SK-N-SH (cell line): Measurements from ENCODE around the gene UBE2S. TPM values are rescaled to one million over a fixed set of nuclear protein-coding genes. Genes with fewer than 3 reads are reported as not detected.
A peak's percentile ranks its signal among the peaks of the same experiment; 100 is the strongest.

Experiments
- CTCF ChIA-PET: fragments of 300-600, 350-600 bp; formaldehyde crosslinking; extraction: SDS; loops from one replicate; lab custom pipeline; 2021; lab: Yijun Ruan, JAX
- POLR2A ChIA-PET: fragments of 350-600 bp; sonication (Branson Sonifier 250); formaldehyde crosslinking; extraction: SDS; loops from one replicate; lab custom pipeline; 2020; ENCODE audit warnings: antibody characterized with exemption, inconsistent platforms; lab: Yijun Ruan, JAX
- DNase-seq: peaks from one replicate; pipeline ENCODE4 v3.0.0; 2012
- H2AFZ ChIP-seq: fragments of 200-600 bp; sonication (generic); 2 replicates; pipeline ENCODE4 v1.8.1; 2016; ENCODE audit warnings: antibody characterized with exemption, mild to moderate bottlenecking, low read depth
- H3F3A ChIP-seq: fragments of 200-600 bp; sonication (generic); replicated peaks from 2 replicates; pipeline ENCODE3; 2016; ENCODE audit warnings: antibody characterized with exemption, mild to moderate bottlenecking; ENCODE audit not compliant: insufficient read depth
- H3K27ac ChIP-seq, 2 experiments: fragments of 200-500 bp in 1 of 2; fragments of 200-600 bp in 1 of 2; sonication (Bioruptor generic) in 1 of 2; sonication (generic), shearing (Covaris generic) in 1 of 2; 2 replicates each; pipeline versions ENCODE4 v1.5.1 to v1.6.1; 2014 to 2016; ENCODE audit warnings: low read depth in 2 of 2, inconsistent platforms in 1 of 2, low read length in 1 of 2, mild to moderate bottlenecking in 1 of 2, mixed read lengths in 1 of 2
- H3K27me3 ChIP-seq: fragments of 200-600 bp; sonication (generic), shearing (Covaris generic); 2 replicates; pipeline ENCODE4 v1.6.1; 2016; ENCODE audit warnings: mixed run types; ENCODE audit not compliant: insufficient read depth
- H3K36me3 ChIP-seq, 2 experiments: fragments of 200-500 bp in 1 of 2; fragments of 200-600 bp in 1 of 2; sonication (Bioruptor generic) in 1 of 2; sonication (generic) in 1 of 2; replicated peaks in 1 of 2; 2 replicates each; pipeline versions ENCODE3 to v1.5.1; 2014 to 2016; ENCODE audit warnings: low read length in 1 of 2, mild to moderate bottlenecking in 1 of 2; ENCODE audit not compliant: insufficient read depth in 2 of 2, control insufficient read depth in 1 of 2
- H3K4me1 ChIP-seq, 2 experiments: fragments of 200-500 bp in 1 of 2; fragments of 200-600 bp in 1 of 2; sonication (Bioruptor generic) in 1 of 2; sonication (generic), shearing (Covaris generic) in 1 of 2; 2 replicates each; pipeline versions ENCODE4 v1.5.1 to v1.6.1; 2014 to 2016; ENCODE audit warnings: low read depth in 1 of 2, low read length in 1 of 2, mixed run types in 1 of 2; ENCODE audit not compliant: insufficient read depth in 2 of 2, control insufficient read depth in 1 of 2
- H3K4me2 ChIP-seq: fragments of 200-600 bp; sonication (generic), shearing (Covaris generic); 2 replicates; pipeline ENCODE4 v1.6.1; 2017; ENCODE audit warnings: mixed run types
- H3K4me3 ChIP-seq, 2 experiments: fragments of 200-500 bp in 1 of 2; fragments of 200-600 bp in 1 of 2; sonication (Bioruptor generic) in 1 of 2; sonication (generic), shearing (Covaris generic) in 1 of 2; 2 replicates each; pipeline versions ENCODE4 v1.5.1 to v1.8.1; 2014 to 2016; ENCODE audit warnings: low read depth in 2 of 2, inconsistent platforms in 1 of 2, low read length in 1 of 2, mild to moderate bottlenecking in 1 of 2, mixed read lengths in 1 of 2, moderate library complexity in 1 of 2
- H3K79me2 ChIP-seq: fragments of 200-600 bp; sonication (generic); 2 replicates; pipeline ENCODE4 v1.8.1; 2017; ENCODE audit warnings: mild to moderate bottlenecking; ENCODE audit not compliant: insufficient read depth
- H3K9ac ChIP-seq: fragments of 200-600 bp; sonication (generic); 2 replicates; pipeline ENCODE4 v1.6.1; 2017; ENCODE audit warnings: mixed run types
- H3K9me2 ChIP-seq: fragments of 200-600 bp; sonication (generic); 2 replicates; pipeline ENCODE4 v1.6.1; 2017; ENCODE audit warnings: mixed run types
- H3K9me3 ChIP-seq: fragments of 200-600 bp; sonication (generic); 2 replicates; pipeline ENCODE4 v1.6.1; 2017; ENCODE audit warnings: mixed run types, mild to moderate bottlenecking, moderate library complexity
- H4K20me1 ChIP-seq: fragments of 200-600 bp; sonication (generic); 2 replicates; pipeline ENCODE4 v1.6.1; 2017; ENCODE audit warnings: mild to moderate bottlenecking, mixed run types; ENCODE audit not compliant: insufficient read depth
- CHD2 ChIP-seq: fragments of 150-350 bp; IDR thresholded peaks from 2 replicates; pipeline ENCODE4 v1.6.1; 2018; ENCODE audit warnings: low read length; ENCODE audit not compliant: partially characterized antibody
- EP300 ChIP-seq, 2 experiments: IDR thresholded peaks; 2 replicates each; pipeline versions ENCODE4 v1.4.0 to v1.6.1; 2012; ENCODE audit warnings: borderline replicate concordance in 1 of 2, low read depth in 1 of 2, low read length in 1 of 2
- FOSL2 ChIP-seq: IDR thresholded peaks from 2 replicates; pipeline ENCODE4 v1.4.0; 2012; ENCODE audit warnings: low read depth, mild to moderate bottlenecking, moderate library complexity, borderline replicate concordance
- FOXJ3 ChIP-seq: sonication (generic); formaldehyde crosslinking; IDR thresholded peaks from 2 replicates; pipeline ENCODE4 v1.5.1; 2020; ENCODE audit warnings: mild to moderate bottlenecking, missing genetic modification reagents
- MEF2A ChIP-seq: IDR thresholded peaks from 2 replicates; pipeline ENCODE4 v1.4.0; 2012; ENCODE audit warnings: low read depth, borderline replicate concordance
- NFIC ChIP-seq: IDR thresholded peaks from 2 replicates; pipeline ENCODE4 v1.4.0; 2012; ENCODE audit warnings: borderline replicate concordance
- NRF1 ChIP-seq: IDR thresholded peaks from 2 replicates; pipeline ENCODE4 v1.6.1; 2012; ENCODE audit warnings: low read depth, mild to moderate bottlenecking, low read length
- RAD21 ChIP-seq: IDR thresholded peaks from 2 replicates; pipeline ENCODE4 v1.6.1; 2012; ENCODE audit warnings: mild to moderate bottlenecking, low read length
- TCF12 ChIP-seq: IDR thresholded peaks from 2 replicates; pipeline ENCODE4 v1.4.0; 2012
- TEAD4 ChIP-seq: IDR thresholded peaks from 2 replicates; pipeline ENCODE4 v1.4.0; 2012; ENCODE audit warnings: mild to moderate bottlenecking, borderline replicate concordance; ENCODE audit not compliant: insufficient read depth
- WGBS: methylation state at CpG from one replicate; pipeline ENCODE4 v1.1.6; 2017; ENCODE audit warnings: low lambda C conversion rate; 5-methylcytosine and 5-hydroxymethylcytosine counted together
- polyA plus RNA-seq, 3 experiments: library from polyadenylated mRNA; depleted of rRNA; stranded (reverse); fragments of >200 nt; gene quantifications; 2 replicates each; pipeline ENCODE4 v1.2.3, GENCODE V29; 2012
- TF ChIP-seq, protein P1 (sequence below): fragments of 200-600 bp; sonication (generic); IDR thresholded peaks from 2 replicates; pipeline ENCODE4 v1.6.1; 2017; ENCODE audit warnings: antibody characterized with exemption, mild to moderate bottlenecking, moderate library complexity
- TF ChIP-seq, protein P2 (sequence below): IDR thresholded peaks from 2 replicates; pipeline ENCODE4 v1.4.0; 2012; ENCODE audit warnings: low read depth, borderline replicate concordance

UBE2S gene
- polyA plus RNA-seq, 1 of the 3 experiments (the other 2 are of a cell fraction): 133 TPM

DNA sequence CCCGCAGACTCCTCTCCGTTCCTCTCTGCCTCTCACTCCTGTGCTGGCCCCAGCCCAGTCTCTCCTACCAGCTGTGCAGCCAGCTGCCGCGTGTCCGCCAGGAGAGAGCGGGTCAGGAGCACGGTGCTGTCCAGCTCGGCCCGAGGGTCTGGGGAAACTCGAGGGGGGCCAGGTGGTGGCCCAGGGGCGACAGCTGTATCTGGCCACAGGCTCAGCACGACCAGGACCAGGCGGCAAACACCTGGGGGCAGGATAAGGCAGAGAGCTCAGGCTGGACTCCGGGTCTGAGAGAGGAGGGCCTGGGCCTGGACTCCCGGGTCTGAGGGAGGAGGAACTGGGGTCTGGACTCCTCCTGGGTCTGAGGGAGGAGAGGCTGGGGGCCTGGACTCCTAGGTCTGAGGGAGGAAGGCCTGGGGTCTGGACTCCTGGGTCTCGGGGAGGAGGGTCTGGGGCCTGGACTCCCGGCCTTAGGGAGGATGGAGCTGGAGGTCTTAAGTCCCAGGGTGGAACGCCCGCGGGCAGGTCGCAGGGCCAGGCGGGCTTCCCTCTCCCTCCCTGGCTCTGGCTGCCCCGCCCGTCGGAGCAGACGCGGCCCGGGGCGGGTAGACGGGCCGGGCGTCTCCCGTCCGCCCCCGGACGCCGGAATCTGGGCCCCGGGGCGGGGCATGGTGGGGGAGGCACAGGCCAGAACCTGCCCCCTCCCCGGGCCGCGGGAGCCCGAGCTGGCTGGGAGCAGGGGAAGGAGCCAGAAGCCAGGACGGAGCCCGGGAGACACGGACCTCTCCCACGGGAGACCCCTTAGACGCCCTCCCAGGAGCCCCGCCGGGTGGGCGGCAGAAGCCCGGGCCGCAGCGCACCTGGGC, 38.7 kb downstream of the UBE2S start:
- Histone ChIP-seq H3F3A (peaks cover 29% of the 10 kb centered on the region), H3K79me2 (peaks cover 14% of the 10 kb centered on the region), H3K9me3 (no peaks in the 10 kb centered on the region)
- WGBS: 42% methylated on average over 18 of the region's 54 CpGs
- TF ChIP-seq MEF2A: no peak
- TF ChIP-seq TCF12: no peak
- no peak for TF ChIP-seq EP300 (IDR thresholded peaks at IDR 0.05; ENCODE audit: borderline replicate concordance in 1 of 2, low read depth in 1 of 2, low read length in 1 of 2)
- TF ChIP-seq, protein P1, sequence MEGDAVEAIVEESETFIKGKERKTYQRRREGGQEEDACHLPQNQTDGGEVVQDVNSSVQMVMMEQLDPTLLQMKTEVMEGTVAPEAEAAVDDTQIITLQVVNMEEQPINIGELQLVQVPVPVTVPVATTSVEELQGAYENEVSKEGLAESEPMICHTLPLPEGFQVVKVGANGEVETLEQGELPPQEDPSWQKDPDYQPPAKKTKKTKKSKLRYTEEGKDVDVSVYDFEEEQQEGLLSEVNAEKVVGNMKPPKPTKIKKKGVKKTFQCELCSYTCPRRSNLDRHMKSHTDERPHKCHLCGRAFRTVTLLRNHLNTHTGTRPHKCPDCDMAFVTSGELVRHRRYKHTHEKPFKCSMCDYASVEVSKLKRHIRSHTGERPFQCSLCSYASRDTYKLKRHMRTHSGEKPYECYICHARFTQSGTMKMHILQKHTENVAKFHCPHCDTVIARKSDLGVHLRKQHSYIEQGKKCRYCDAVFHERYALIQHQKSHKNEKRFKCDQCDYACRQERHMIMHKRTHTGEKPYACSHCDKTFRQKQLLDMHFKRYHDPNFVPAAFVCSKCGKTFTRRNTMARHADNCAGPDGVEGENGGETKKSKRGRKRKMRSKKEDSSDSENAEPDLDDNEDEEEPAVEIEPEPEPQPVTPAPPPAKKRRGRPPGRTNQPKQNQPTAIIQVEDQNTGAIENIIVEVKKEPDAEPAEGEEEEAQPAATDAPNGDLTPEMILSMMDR: no peak
- TF ChIP-seq NFIC: no peak
- TF ChIP-seq FOXJ3: no peak
- no peak for TF ChIP-seq TEAD4
- no peak for TF ChIP-seq RAD21
- no peak for TF ChIP-seq NRF1
- no peak for TF ChIP-seq FOSL2
- no peak for TF ChIP-seq CHD2
- TF ChIP-seq, protein P2, sequence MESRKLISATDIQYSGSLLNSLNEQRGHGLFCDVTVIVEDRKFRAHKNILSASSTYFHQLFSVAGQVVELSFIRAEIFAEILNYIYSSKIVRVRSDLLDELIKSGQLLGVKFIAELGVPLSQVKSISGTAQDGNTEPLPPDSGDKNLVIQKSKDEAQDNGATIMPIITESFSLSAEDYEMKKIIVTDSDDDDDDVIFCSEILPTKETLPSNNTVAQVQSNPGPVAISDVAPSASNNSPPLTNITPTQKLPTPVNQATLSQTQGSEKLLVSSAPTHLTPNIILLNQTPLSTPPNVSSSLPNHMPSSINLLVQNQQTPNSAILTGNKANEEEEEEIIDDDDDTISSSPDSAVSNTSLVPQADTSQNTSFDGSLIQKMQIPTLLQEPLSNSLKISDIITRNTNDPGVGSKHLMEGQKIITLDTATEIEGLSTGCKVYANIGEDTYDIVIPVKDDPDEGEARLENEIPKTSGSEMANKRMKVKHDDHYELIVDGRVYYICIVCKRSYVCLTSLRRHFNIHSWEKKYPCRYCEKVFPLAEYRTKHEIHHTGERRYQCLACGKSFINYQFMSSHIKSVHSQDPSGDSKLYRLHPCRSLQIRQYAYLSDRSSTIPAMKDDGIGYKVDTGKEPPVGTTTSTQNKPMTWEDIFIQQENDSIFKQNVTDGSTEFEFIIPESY: no peak
- TF ChIP-seq, all 33 proteins: peak for 0
- no peaks in the 10 kb centered on the region for H4K20me1 ChIP-seq
- peak overlapping the region in 1 of 2 experiments; percentile 47; a peak in 1 of 4 replicates for H3K27ac ChIP-seq
- peaks cover 0 to 4% of the 10 kb centered on the region in 2 experiments for H3K36me3 ChIP-seq
- peak overlapping the region; percentile 63 for H3K9ac ChIP-seq
- peak; percentile 77 for DNase-seq
- no peaks in the 10 kb centered on the region for H3K9me2 ChIP-seq
- CTCF ChIA-PET: interaction anchor here (1.1 to 2.5 kb wide), 6 partner anchors 15 to 282 kb away, joined by 3 to 10 read pairs (median 6); partner anchors contain the start of genes KMT5C and TMEM238
- POLR2A ChIA-PET: interaction anchor here (0.7 to 2.8 kb wide), 3 partner anchors 14 to 39 kb away, joined by 3 to 14 read pairs (median 4); partner anchors contain the start of genes TMEM238 and UBE2S
- no peaks in the 10 kb centered on the region for H3K27me3 ChIP-seq
- H3K4me2 ChIP-seq: peak overlapping the region; percentile 76
- peak overlapping the region; percentile 45 to 58 for H3K4me3 ChIP-seq
- H2AFZ ChIP-seq: peak overlapping the region; percentile 63; the same call in 1 of the 2 replicates
- peaks cover 23 to 24% of the 10 kb centered on the region in 2 experiments; a peak in 3 of 4 replicates for H3K4me1 ChIP-seq
